Measurements from ENCODE around the gene ARL1. TPM values are rescaled to one million over a fixed set of nuclear protein-coding genes. Genes with fewer than 3 reads are reported as not detected.

The ARL1 gene
- total RNA-seq, 1 donor from 2014 or later = 59.2 TPM

DNA sequence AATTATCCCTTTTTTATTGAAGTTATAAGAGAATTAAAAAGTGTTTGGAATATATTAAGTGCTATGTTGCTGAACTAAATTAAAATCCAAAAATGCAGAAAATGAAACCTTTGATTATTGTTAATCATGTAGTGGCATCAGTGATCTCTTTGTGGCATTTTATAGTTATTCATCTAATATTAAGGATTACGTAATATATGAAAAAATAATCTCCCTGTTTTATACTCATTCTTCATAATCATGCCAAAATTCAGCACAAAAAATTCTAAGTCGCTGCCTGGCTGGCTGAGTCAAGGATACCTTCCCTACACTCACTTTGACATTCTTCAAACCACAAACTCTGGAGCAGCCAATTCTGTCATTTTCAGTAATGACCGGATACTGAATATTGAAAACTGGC lies 63.7 kb downstream of the ARL1 start:
- Mint-ChIP-seq H3K4me3 (ENCODE audit: unreplicated experiment) (no peak overlapping the region), H3K27ac (ENCODE audit: unreplicated experiment) (no peak overlapping the region), H3K27me3 (ENCODE audit: unreplicated experiment) (no peaks in the 10 kb centered on the region), H3K36me3 (ENCODE audit: low read depth, unreplicated experiment) (peaks cover 6% of the 10 kb centered on the region), H3K9me3 (ENCODE audit: unreplicated experiment) (no peaks in the 10 kb centered on the region), H3K4me1 (ENCODE audit: unreplicated experiment) (no peaks in the 10 kb centered on the region)
- no peak for DNase-seq (ENCODE audit: low spot score)
- TF ChIP-seq, protein P1, sequence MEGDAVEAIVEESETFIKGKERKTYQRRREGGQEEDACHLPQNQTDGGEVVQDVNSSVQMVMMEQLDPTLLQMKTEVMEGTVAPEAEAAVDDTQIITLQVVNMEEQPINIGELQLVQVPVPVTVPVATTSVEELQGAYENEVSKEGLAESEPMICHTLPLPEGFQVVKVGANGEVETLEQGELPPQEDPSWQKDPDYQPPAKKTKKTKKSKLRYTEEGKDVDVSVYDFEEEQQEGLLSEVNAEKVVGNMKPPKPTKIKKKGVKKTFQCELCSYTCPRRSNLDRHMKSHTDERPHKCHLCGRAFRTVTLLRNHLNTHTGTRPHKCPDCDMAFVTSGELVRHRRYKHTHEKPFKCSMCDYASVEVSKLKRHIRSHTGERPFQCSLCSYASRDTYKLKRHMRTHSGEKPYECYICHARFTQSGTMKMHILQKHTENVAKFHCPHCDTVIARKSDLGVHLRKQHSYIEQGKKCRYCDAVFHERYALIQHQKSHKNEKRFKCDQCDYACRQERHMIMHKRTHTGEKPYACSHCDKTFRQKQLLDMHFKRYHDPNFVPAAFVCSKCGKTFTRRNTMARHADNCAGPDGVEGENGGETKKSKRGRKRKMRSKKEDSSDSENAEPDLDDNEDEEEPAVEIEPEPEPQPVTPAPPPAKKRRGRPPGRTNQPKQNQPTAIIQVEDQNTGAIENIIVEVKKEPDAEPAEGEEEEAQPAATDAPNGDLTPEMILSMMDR (IDR thresholded peaks at IDR 0.05; ENCODE audit: unreplicated experiment) = no peak

Other genes with a start within 250 kb of the ARL1 start
- not detected for gene SLC5A8, start 197.5 kb downstream of the ARL1 start, total RNA-seq (ENCODE audit: unreplicated experiment)
- gene UTP20, start 127.7 kb downstream of the ARL1 start, total RNA-seq (ENCODE audit: unreplicated experiment) = 12.3 TPM
- not detected for gene SPIC, start 67.6 kb upstream of the ARL1 start, total RNA-seq (ENCODE audit: unreplicated experiment)
- gene MYBPC1, start 187.2 kb upstream of the ARL1 start, total RNA-seq (ENCODE audit: unreplicated experiment) = not detected

Measured in endothelial cell (in vitro differentiated cells).